ENCODE measurements around the gene SOWAHC. TPM values are rescaled to one million over a fixed set of nuclear protein-coding genes. Genes with fewer than 3 reads are reported as not detected.

SOWAHC gene
- polyA plus RNA-seq, 1 donor from 2014 or later, result 5.8 TPM

DNA sequence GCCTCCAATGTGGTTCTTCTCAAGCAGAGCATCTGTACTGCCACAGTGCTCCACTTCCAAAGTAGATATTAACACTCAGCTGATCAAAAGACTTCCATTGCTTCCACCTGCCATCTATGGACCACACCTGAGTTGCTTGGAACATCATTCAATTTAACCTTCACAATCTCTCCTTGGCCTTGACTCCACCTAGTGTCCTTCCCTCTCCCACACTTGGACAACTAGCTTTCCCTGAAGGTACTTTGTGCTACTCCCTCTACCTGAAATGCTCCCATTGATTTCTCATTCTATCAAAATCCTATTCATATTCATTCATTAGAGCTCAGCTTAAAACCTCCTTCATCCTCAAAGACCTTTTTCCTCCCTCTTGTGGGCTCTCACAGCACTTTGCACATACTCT is 48.7 kb downstream of the SOWAHC start:
- H3K9me3 ChIP-seq (ENCODE audit: low read length), result no peaks in the 10 kb centered on the region
- H4K20me1 ChIP-seq (ENCODE audit: insufficient read depth), result no peaks in the 10 kb centered on the region
- H3K4me2 ChIP-seq (ENCODE audit: low read length), result no peak overlapping the region
- no peak overlapping the region for H3K9ac ChIP-seq (ENCODE audit: low read length)
- no peak overlapping the region for H3K27ac ChIP-seq (ENCODE audit: low read length)
- no peaks in the 10 kb centered on the region for H3K9me2 ChIP-seq (ENCODE audit: insufficient read depth, low read length)
- no peaks in the 10 kb centered on the region for H3K36me3 ChIP-seq (ENCODE audit: insufficient read depth, low read length)
- H3K27me3 ChIP-seq (ENCODE audit: insufficient read depth, low read depth, low read length), result no peaks in the 10 kb centered on the region
- H3K79me2 ChIP-seq (replicated peaks; ENCODE audit: insufficient read depth, low read length), result no peaks in the 10 kb centered on the region
- no peaks in the 10 kb centered on the region for H3F3A ChIP-seq (ENCODE audit: insufficient read depth, low read length, poor library complexity, severe bottlenecking)
- no peak overlapping the region for H3K4me3 ChIP-seq (ENCODE audit: low read length)
- no peak overlapping the region for H2AFZ ChIP-seq (ENCODE audit: low read depth, low read length)
- TF ChIP-seq EZH2 (IDR thresholded peaks at IDR 0.05; ENCODE audit: borderline replicate concordance, insufficient read depth, low read length, poor library complexity, severe bottlenecking), result no peak
- no peak for TF ChIP-seq POLR2AphosphoS5 (IDR thresholded peaks at IDR 0.05)
- no peak for TF ChIP-seq TAF1 (IDR thresholded peaks at IDR 0.05; ENCODE audit: low read depth)
- TF ChIP-seq CTCF (IDR thresholded peaks at IDR 0.05; ENCODE audit: poor library complexity, severe bottlenecking), result no peak
- no peak for TF ChIP-seq MXI1 (conservative IDR thresholded peaks at IDR 0.05; ENCODE audit: poor library complexity, severe bottlenecking)
- TF ChIP-seq RAD21 (conservative IDR thresholded peaks at IDR 0.05), result no peak
- TF ChIP-seq EP300 (conservative IDR thresholded peaks at IDR 0.05; ENCODE audit: poor library complexity, severe bottlenecking), result no peak
- no peak for TF ChIP-seq REST (IDR thresholded peaks at IDR 0.05; ENCODE audit: borderline replicate concordance)
- no peak for TF ChIP-seq SMC3 (conservative IDR thresholded peaks at IDR 0.05; ENCODE audit: poor library complexity)

DNA sequence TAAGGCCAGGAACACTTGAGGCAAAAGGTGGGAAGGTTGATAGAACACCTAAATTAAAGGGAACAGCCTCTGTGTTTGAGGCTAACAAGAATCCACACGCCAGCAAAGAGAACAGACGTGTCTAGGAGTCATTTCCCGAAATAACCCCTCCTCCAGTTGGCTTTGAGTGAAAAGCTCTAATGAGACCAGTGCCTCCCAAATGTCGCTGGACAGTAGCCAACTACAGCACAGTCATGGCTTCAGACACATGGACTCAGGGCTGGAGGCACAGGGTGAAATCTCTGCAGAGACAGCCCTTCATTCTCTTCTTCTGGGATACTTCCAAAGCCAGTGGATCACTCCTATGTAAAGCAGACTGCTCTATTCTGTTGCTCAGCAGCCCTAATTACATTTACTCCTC is 49.6 kb downstream of the SOWAHC start:
- Histone ChIP-seq H3K4me2 (ENCODE audit: low read length) (no peak overlapping the region), H3K9me3 (ENCODE audit: low read length) (no peaks in the 10 kb centered on the region), H3K36me3 (ENCODE audit: insufficient read depth, low read length) (no peaks in the 10 kb centered on the region), H3K4me3 (ENCODE audit: low read length) (no peak overlapping the region), H3K79me2 (replicated peaks; ENCODE audit: insufficient read depth, low read length) (no peaks in the 10 kb centered on the region), H3K27ac (ENCODE audit: low read length) (no peak overlapping the region), H3K27me3 (ENCODE audit: insufficient read depth, low read depth, low read length) (no peaks in the 10 kb centered on the region), H3F3A (ENCODE audit: insufficient read depth, low read length, poor library complexity, severe bottlenecking) (no peaks in the 10 kb centered on the region), H2AFZ (ENCODE audit: low read depth, low read length) (no peak overlapping the region), H4K20me1 (ENCODE audit: insufficient read depth) (no peaks in the 10 kb centered on the region), H3K9me2 (ENCODE audit: insufficient read depth, low read length) (no peaks in the 10 kb centered on the region), H3K9ac (ENCODE audit: low read length) (no peak overlapping the region)
- TF ChIP-seq MXI1 (conservative IDR thresholded peaks at IDR 0.05; ENCODE audit: poor library complexity, severe bottlenecking), result no peak
- no peak for TF ChIP-seq EZH2 (IDR thresholded peaks at IDR 0.05; ENCODE audit: borderline replicate concordance, insufficient read depth, low read length, poor library complexity, severe bottlenecking)
- no peak for TF ChIP-seq TAF1 (IDR thresholded peaks at IDR 0.05; ENCODE audit: low read depth)
- no peak for TF ChIP-seq REST (IDR thresholded peaks at IDR 0.05; ENCODE audit: borderline replicate concordance)
- TF ChIP-seq RAD21 (conservative IDR thresholded peaks at IDR 0.05), result no peak
- no peak for TF ChIP-seq SMC3 (conservative IDR thresholded peaks at IDR 0.05; ENCODE audit: poor library complexity)
- TF ChIP-seq POLR2AphosphoS5 (IDR thresholded peaks at IDR 0.05), result no peak
- TF ChIP-seq EP300 (conservative IDR thresholded peaks at IDR 0.05; ENCODE audit: poor library complexity, severe bottlenecking), result no peak
- TF ChIP-seq CTCF (IDR thresholded peaks at IDR 0.05; ENCODE audit: poor library complexity, severe bottlenecking), result no peak
